Measurements from ENCODE around the gene KCNRG.

DNA sequence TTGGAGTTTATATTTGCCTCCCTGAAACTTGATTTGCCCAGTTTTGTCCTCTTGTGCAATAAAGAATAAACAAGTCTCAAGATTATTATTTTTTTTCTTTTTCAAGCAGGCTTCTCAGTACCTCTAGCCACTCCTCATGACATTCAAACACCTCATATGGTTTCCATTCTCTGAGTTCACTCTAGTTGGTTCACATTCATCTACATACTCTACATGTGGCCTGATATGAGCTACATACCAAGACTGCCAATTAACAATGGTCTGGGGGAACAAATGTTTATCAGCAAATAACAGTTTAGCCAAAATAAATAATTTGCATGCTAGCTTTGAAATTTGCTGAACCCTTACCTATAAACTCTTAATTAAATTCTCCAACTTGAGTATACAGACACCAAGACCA lies 22.5 kb downstream of the KCNRG start:
- TF ChIP-seq TAF1 (IDR thresholded peaks at IDR 0.05; ENCODE audit: borderline replicate concordance, low read depth, low read length), result no peak
- TF ChIP-seq, protein P1, sequence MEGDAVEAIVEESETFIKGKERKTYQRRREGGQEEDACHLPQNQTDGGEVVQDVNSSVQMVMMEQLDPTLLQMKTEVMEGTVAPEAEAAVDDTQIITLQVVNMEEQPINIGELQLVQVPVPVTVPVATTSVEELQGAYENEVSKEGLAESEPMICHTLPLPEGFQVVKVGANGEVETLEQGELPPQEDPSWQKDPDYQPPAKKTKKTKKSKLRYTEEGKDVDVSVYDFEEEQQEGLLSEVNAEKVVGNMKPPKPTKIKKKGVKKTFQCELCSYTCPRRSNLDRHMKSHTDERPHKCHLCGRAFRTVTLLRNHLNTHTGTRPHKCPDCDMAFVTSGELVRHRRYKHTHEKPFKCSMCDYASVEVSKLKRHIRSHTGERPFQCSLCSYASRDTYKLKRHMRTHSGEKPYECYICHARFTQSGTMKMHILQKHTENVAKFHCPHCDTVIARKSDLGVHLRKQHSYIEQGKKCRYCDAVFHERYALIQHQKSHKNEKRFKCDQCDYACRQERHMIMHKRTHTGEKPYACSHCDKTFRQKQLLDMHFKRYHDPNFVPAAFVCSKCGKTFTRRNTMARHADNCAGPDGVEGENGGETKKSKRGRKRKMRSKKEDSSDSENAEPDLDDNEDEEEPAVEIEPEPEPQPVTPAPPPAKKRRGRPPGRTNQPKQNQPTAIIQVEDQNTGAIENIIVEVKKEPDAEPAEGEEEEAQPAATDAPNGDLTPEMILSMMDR (IDR thresholded peaks at IDR 0.05), result no peak
- TF ChIP-seq, protein P2, sequence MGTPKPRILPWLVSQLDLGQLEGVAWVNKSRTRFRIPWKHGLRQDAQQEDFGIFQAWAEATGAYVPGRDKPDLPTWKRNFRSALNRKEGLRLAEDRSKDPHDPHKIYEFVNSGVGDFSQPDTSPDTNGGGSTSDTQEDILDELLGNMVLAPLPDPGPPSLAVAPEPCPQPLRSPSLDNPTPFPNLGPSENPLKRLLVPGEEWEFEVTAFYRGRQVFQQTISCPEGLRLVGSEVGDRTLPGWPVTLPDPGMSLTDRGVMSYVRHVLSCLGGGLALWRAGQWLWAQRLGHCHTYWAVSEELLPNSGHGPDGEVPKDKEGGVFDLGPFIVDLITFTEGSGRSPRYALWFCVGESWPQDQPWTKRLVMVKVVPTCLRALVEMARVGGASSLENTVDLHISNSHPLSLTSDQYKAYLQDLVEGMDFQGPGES (IDR thresholded peaks at IDR 0.05; ENCODE audit: low read depth, low read length), result no peak
- TF ChIP-seq RAD21 (IDR thresholded peaks at IDR 0.05; ENCODE audit: low read length), result no peak
- TF ChIP-seq TEAD4 (IDR thresholded peaks at IDR 0.05; ENCODE audit: borderline replicate concordance, insufficient read depth), result no peak
- no peak for TF ChIP-seq SMC3 (IDR thresholded peaks at IDR 0.05; ENCODE audit: low read depth, low read length)
- TF ChIP-seq RCOR1 (IDR thresholded peaks at IDR 0.05; ENCODE audit: low read length), result no peak
- TF ChIP-seq, protein P3, sequence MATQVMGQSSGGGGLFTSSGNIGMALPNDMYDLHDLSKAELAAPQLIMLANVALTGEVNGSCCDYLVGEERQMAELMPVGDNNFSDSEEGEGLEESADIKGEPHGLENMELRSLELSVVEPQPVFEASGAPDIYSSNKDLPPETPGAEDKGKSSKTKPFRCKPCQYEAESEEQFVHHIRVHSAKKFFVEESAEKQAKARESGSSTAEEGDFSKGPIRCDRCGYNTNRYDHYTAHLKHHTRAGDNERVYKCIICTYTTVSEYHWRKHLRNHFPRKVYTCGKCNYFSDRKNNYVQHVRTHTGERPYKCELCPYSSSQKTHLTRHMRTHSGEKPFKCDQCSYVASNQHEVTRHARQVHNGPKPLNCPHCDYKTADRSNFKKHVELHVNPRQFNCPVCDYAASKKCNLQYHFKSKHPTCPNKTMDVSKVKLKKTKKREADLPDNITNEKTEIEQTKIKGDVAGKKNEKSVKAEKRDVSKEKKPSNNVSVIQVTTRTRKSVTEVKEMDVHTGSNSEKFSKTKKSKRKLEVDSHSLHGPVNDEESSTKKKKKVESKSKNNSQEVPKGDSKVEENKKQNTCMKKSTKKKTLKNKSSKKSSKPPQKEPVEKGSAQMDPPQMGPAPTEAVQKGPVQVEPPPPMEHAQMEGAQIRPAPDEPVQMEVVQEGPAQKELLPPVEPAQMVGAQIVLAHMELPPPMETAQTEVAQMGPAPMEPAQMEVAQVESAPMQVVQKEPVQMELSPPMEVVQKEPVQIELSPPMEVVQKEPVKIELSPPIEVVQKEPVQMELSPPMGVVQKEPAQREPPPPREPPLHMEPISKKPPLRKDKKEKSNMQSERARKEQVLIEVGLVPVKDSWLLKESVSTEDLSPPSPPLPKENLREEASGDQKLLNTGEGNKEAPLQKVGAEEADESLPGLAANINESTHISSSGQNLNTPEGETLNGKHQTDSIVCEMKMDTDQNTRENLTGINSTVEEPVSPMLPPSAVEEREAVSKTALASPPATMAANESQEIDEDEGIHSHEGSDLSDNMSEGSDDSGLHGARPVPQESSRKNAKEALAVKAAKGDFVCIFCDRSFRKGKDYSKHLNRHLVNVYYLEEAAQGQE (IDR thresholded peaks at IDR 0.05; ENCODE audit: low read depth, low read length), result no peak
- TF ChIP-seq, protein P4, sequence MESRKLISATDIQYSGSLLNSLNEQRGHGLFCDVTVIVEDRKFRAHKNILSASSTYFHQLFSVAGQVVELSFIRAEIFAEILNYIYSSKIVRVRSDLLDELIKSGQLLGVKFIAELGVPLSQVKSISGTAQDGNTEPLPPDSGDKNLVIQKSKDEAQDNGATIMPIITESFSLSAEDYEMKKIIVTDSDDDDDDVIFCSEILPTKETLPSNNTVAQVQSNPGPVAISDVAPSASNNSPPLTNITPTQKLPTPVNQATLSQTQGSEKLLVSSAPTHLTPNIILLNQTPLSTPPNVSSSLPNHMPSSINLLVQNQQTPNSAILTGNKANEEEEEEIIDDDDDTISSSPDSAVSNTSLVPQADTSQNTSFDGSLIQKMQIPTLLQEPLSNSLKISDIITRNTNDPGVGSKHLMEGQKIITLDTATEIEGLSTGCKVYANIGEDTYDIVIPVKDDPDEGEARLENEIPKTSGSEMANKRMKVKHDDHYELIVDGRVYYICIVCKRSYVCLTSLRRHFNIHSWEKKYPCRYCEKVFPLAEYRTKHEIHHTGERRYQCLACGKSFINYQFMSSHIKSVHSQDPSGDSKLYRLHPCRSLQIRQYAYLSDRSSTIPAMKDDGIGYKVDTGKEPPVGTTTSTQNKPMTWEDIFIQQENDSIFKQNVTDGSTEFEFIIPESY (IDR thresholded peaks at IDR 0.05; ENCODE audit: borderline replicate concordance, low read depth), result no peak
- no peak for TF ChIP-seq RXRA (IDR thresholded peaks at IDR 0.05; ENCODE audit: borderline replicate concordance, low read depth)
- no peak for TF ChIP-seq SIN3A (IDR thresholded peaks at IDR 0.05; ENCODE audit: borderline replicate concordance, low read depth, low read length)

Measured in SK-N-SH (cell line).